Measurements from ENCODE around the gene PRPF6.

The PRPF6 gene

GRCh38 chr20:64065974-64066343 is 85.0 kb downstream of the PRPF6 start:
- no peak for DNase-seq

- DNase-seq = no peak
Measured at GRCh38 chr20:64067005-64067632, 86.2 kb downstream of the PRPF6 start.

GRCh38 chr20:64067733-64068307 is 86.9 kb downstream of the PRPF6 start:
- DNase-seq = no peak

- no peak for DNase-seq
Measured at GRCh38 chr20:64068386-64069208, 87.7 kb downstream of the PRPF6 start.

GRCh38 chr20:64069209-64069613 is 88.3 kb downstream of the PRPF6 start:
- DNase-seq = no peak

GRCh38 chr20:64069614-64070243 is 88.8 kb downstream of the PRPF6 start:
- DNase-seq = no peak

- DNase-seq = no peak
Measured at GRCh38 chr20:64070244-64070993, 89.5 kb downstream of the PRPF6 start.

- no peak for DNase-seq
Measured at GRCh38 chr20:64071341-64072332, 90.7 kb downstream of the PRPF6 start.

GRCh38 chr20:64072498-64073063 is 91.6 kb downstream of the PRPF6 start:
- DNase-seq = no peak

GRCh38 chr20:64073476-64074183 is 92.7 kb downstream of the PRPF6 start:
- DNase-seq = no peak

GRCh38 chr20:64074184-64074789 is 93.4 kb downstream of the PRPF6 start:
- DNase-seq = no peak

- DNase-seq = no peak
Measured at GRCh38 chr20:64074963-64075362, 94.0 kb downstream of the PRPF6 start.

GRCh38 chr20:64075556-64075955 is 94.6 kb downstream of the PRPF6 start:
- DNase-seq = no peak

- DNase-seq = no peak
Measured at GRCh38 chr20:64076061-64076997, 95.4 kb downstream of the PRPF6 start.

- DNase-seq = no peak
Measured at GRCh38 chr20:64077094-64077493, 96.2 kb downstream of the PRPF6 start.

- no peak for DNase-seq
Measured at GRCh38 chr20:64077541-64077875, 96.6 kb downstream of the PRPF6 start.

- no peak for DNase-seq
Measured at GRCh38 chr20:64077876-64078551, 97.1 kb downstream of the PRPF6 start.

- no peak for DNase-seq
Measured at GRCh38 chr20:64078934-64079272, 98.0 kb downstream of the PRPF6 start.
